ENCODE results near the gene FUZ.

DNA sequence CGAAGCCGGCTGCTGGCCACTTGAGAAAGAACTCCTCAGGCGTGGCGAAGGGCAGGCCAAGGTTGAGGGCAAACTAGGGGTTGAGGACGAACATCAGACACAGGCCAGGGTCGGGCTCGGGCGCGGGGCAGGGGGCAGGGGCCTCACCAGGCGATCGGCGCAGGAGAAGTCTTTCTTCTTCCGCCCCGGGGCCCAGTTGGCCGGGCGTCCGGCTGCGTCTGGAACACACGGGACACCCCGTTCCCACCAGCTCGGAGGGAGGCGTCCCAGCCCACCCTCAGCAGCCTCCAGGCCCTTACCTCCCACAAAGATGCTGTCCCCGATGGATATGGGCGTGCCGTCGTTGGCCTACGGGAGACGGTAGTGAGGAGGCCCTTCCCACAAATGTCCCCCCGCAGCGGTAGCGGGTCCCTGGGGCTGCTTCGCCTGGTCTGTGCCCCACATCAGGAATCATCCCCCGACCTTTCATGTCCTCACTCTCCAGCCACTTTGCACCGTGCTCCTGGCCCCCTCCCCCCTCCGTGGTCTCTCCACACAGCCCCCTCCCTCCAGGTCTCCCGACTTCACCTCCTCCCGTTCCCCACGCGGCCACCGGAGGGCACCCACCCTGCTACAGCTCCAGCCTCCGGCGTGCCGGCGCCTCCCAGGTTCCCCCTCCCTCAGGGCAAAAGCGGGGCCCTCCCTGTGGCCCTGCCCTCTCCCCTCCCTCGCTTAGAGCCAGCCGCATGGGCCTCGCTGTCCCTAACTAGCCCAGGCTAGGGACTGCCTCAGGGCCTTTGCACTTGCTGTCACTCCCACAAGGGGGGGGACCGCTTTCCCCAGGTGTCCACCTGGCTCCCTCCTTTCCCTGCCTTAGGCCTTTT, 49.5 kb upstream of the FUZ start:
- TF ChIP-seq CTCF (IDR thresholded peaks at IDR 0.05; ENCODE audit: poor library complexity) (peak; percentile 20), EZH2 (IDR thresholded peaks at IDR 0.05; ENCODE audit: borderline replicate concordance) (no peak), EZH2phosphoT487 (IDR thresholded peaks at IDR 0.05; ENCODE audit: low read depth, severe bottlenecking, unreplicated experiment) (no peak)
